Left ventricle myocardium inferior (tissue), 1 donor: ENCODE results near the gene RSAD1. TPM values are rescaled to one million over a fixed set of nuclear protein-coding genes. Genes with fewer than 3 reads are reported as not detected.

ENCODE experiments used
- DNase-seq: peaks from one replicate; pipeline ENCODE4 v3.0.0-alpha.2; 2020
- H3K27ac ChIP-seq: fragments of 200-600 bp; replicated peaks from 2 replicates; pipeline ENCODE4 v1.8.0; 2021
- H3K27me3 ChIP-seq: fragments of 200-600 bp; 2 replicates; pipeline ENCODE4 v1.8.0; 2021; ENCODE audit warnings: low read depth
- H3K36me3 ChIP-seq: fragments of 200-600 bp; 2 replicates; pipeline ENCODE4 v1.8.0; 2021
- H3K4me1 ChIP-seq: fragments of 200-600 bp; 2 replicates; pipeline ENCODE4 v1.8.0; 2021
- H3K4me3 ChIP-seq: fragments of 200-600 bp; 2 replicates; pipeline ENCODE4 v1.8.0; 2021; ENCODE audit warnings: mild to moderate bottlenecking, moderate library complexity
- H3K9me3 ChIP-seq: fragments of 200-600 bp; replicated peaks from 2 replicates; pipeline ENCODE4 v1.8.0; 2021
- intact Hi-C: fragments of 100-400 bp; cut with micrococcal nuclease; formaldehyde crosslinking; loops from one replicate; pipeline ENCODE4 v1.11.0; 2022
- total RNA-seq: library from RNA; stranded (reverse); fragmentation: NEBNext Ultra II Directional; extraction: Animal tissue kit (Norgen Biotek cat#: 25700); gene quantifications from one replicate; pipeline ENCODE4 v1.2.1, GENCODE V29; 2021
- TF ChIP-seq, protein P1 (sequence below): fragments of 200-600 bp; IDR thresholded peaks from 2 replicates; pipeline ENCODE4 v1.8.0; 2021; ENCODE audit warnings: antibody characterized with exemption, mild to moderate bottlenecking, borderline replicate concordance
- donor health status: DM: no; HTN: yes; CAD: no; lungs with severe emphysema.

RSAD1 gene
- total RNA-seq, 1 donor from 2014 or later: 51.7 TPM

GRCh38 chr17:50487213-50488096 is 8.8 kb downstream of the RSAD1 start:
- no peak for DNase-seq
- Histone ChIP-seq H3K4me1 (peaks cover 11% of the 10 kb centered on the region), H3K9me3 (no peaks in the 10 kb centered on the region), H3K27ac (no peak overlapping the region), H3K27me3 (no peaks in the 10 kb centered on the region), H3K4me3 (no peak overlapping the region), H3K36me3 (peaks cover 42% of the 10 kb centered on the region)
- TF ChIP-seq, protein P1, sequence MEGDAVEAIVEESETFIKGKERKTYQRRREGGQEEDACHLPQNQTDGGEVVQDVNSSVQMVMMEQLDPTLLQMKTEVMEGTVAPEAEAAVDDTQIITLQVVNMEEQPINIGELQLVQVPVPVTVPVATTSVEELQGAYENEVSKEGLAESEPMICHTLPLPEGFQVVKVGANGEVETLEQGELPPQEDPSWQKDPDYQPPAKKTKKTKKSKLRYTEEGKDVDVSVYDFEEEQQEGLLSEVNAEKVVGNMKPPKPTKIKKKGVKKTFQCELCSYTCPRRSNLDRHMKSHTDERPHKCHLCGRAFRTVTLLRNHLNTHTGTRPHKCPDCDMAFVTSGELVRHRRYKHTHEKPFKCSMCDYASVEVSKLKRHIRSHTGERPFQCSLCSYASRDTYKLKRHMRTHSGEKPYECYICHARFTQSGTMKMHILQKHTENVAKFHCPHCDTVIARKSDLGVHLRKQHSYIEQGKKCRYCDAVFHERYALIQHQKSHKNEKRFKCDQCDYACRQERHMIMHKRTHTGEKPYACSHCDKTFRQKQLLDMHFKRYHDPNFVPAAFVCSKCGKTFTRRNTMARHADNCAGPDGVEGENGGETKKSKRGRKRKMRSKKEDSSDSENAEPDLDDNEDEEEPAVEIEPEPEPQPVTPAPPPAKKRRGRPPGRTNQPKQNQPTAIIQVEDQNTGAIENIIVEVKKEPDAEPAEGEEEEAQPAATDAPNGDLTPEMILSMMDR: no peak
- intact Hi-C loops: loop anchor here (10.0 kb wide), 1 partner anchor 57 kb away; the partner anchor contains the start of gene SPATA20

GRCh38 chr17:50488880-50489279 is 10.2 kb downstream of the RSAD1 start:
- H3K36me3 ChIP-seq: peaks cover 34% of the 10 kb centered on the region
- no peaks in the 10 kb centered on the region for H3K27me3 ChIP-seq
- H3K27ac ChIP-seq: no peak overlapping the region
- no peaks in the 10 kb centered on the region for H3K9me3 ChIP-seq
- no peak for DNase-seq
- TF ChIP-seq, protein P1: no peak
- intact Hi-C loops: loop anchor here (10.0 kb wide), 1 partner anchor 56 kb away; the partner anchor contains the start of gene SPATA20
- no peak overlapping the region for H3K4me3 ChIP-seq
- no peaks in the 10 kb centered on the region for H3K4me1 ChIP-seq

DNA sequence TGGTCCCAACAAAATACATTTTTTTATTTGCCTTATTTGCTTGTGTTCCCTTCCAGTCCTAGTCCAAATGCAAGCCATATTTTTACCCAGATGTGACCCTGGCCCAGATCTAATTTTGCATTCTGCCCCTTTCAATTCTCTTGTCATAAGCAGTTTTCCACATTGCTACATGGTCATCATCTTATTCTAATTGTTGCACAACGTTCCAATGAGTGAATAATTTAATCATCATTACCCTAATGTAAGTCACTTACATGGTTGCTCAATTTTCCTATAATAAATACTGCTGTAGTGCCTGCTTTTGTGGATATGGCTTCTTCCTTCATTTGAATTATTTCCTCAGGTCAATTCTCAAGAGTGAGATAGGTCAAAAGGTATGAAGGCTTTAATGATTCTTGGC is 12.8 kb downstream of the RSAD1 start:
- intact Hi-C loops: no loop called here

GRCh38 chr17:50492214-50492613 is 13.6 kb downstream of the RSAD1 start:
- H3K9me3 ChIP-seq: no peaks in the 10 kb centered on the region
- H3K27ac ChIP-seq: no peak overlapping the region
- intact Hi-C loops: no loop called here
- H3K4me1 ChIP-seq: no peaks in the 10 kb centered on the region
- no peak overlapping the region for H3K4me3 ChIP-seq
- no peak for DNase-seq
- H3K27me3 ChIP-seq: no peaks in the 10 kb centered on the region
- TF ChIP-seq, protein P1: no peak
- peaks cover 4% of the 10 kb centered on the region for H3K36me3 ChIP-seq

More for the DNA sequence above, 12.8 kb downstream of the RSAD1 start:
- no peak overlapping the region for H3K4me3 ChIP-seq
- no peaks in the 10 kb centered on the region for H3K4me1 ChIP-seq
- no peaks in the 10 kb centered on the region for H3K9me3 ChIP-seq
- DNase-seq: no peak
- TF ChIP-seq, protein P1: no peak
- H3K27me3 ChIP-seq: no peaks in the 10 kb centered on the region
- H3K36me3 ChIP-seq: peaks cover 8% of the 10 kb centered on the region
- H3K27ac ChIP-seq: no peak overlapping the region

GRCh38 chr17:50493744-50494143 is 15.1 kb downstream of the RSAD1 start:
- intact Hi-C loops: no loop called here
- H3K4me3 ChIP-seq: no peak overlapping the region
- no peaks in the 10 kb centered on the region for H3K4me1 ChIP-seq
- TF ChIP-seq, protein P1: no peak
- no peaks in the 10 kb centered on the region for H3K27me3 ChIP-seq
- DNase-seq: no peak
- H3K36me3 ChIP-seq: no peaks in the 10 kb centered on the region
- H3K9me3 ChIP-seq: no peaks in the 10 kb centered on the region
- H3K27ac ChIP-seq: no peak overlapping the region
